Measurements from ENCODE around the gene FAM170B. TPM values are rescaled to one million over a fixed set of nuclear protein-coding genes. Genes with fewer than 3 reads are reported as not detected.

The FAM170B gene
- total RNA-seq, 1 experiment from 2014 or later, result not detected

DNA sequence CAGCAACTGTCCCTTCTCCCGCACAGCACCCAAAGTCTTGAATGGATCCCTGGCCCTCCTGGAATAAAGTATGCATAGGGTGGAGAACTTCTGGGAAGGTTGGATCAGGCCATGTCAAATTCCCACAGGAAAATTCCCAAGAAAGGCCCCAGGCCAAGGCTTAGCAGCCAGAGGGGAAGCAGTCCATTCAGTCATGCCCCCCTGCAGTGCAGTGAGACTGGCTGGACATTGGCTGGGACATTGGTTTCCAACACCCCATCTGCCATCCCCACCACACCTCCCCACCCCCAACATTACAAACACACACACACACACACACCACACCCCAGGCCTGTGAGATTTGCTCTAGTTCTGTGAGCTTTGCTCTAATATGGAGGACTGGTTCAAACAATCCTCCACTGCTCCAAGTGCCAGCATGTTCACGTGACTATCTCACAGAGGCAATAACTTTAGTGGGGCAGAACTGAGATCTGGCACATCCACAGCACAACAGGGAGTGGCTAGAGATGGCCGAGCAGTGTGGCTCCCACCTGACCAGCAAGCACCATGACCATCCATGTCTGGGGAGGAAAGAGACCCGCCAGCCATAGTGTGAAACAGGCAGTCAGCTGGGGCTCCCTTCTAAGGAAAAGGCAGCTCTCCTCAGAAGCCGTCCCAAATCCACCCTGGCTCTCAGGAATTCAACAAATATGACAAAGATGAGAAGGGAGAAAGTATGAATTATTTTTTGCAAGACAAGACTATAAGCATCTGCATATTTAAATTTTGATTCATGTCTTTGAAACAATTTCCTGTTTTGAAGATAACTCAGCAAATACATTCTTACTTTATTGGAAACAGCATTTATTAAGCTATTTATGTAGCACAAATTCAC, 6.7 kb upstream of the FAM170B start:
- TF ChIP-seq CTCF (IDR thresholded peaks at IDR 0.05; ENCODE audit: unreplicated experiment), result no peak
- Mint-ChIP-seq H3K4me1 (ENCODE audit: low read depth, unreplicated experiment) (no peaks in the 10 kb centered on the region), H3K9me3 (ENCODE audit: low read depth, unreplicated experiment) (no peaks in the 10 kb centered on the region), H3K4me3 (ENCODE audit: low read depth, unreplicated experiment) (no peak overlapping the region), H3K27ac (ENCODE audit: unreplicated experiment) (no peak overlapping the region), H3K27me3 (ENCODE audit: unreplicated experiment) (peaks cover 74% of the 10 kb centered on the region), H3K36me3 (ENCODE audit: insufficient read depth, unreplicated experiment) (no peaks in the 10 kb centered on the region)
- intact Hi-C loops (cut with micrococcal nuclease; ENCODE audit: unreplicated experiment), result no loop called here
- CTCF ChIA-PET, result no interaction called here
- BruUV-seq (replicated peaks), result no TSS peak
- no peak for DNase-seq

DNA sequence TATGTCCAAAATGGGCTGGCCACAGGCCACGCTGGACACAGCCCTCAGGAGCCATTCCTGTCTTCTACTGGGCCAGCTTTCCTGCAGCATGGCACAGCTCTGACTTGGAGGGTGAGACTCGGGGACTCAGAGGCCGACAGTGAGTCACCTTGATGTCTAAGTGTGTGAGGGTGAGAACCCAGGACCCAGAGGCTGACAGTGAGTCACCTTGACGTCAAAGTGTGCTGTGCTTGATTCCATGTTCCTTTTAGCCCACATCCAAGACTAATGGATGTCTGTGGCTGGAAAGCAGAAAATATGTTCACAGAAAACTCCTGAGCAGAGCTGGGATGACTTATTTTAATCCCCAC, 6.0 kb upstream of the FAM170B start:
- H3K4me3 Mint-ChIP-seq (ENCODE audit: low read depth, unreplicated experiment), result no peak overlapping the region
- CTCF ChIA-PET, result no interaction called here
- BruUV-seq (replicated peaks), result no TSS peak
- H3K27ac Mint-ChIP-seq (ENCODE audit: unreplicated experiment), result no peak overlapping the region
- H3K4me1 Mint-ChIP-seq (ENCODE audit: low read depth, unreplicated experiment), result no peaks in the 10 kb centered on the region
- H3K27me3 Mint-ChIP-seq (ENCODE audit: unreplicated experiment), result peaks cover 74% of the 10 kb centered on the region
- no peaks in the 10 kb centered on the region for H3K36me3 Mint-ChIP-seq (ENCODE audit: insufficient read depth, unreplicated experiment)
- TF ChIP-seq CTCF (IDR thresholded peaks at IDR 0.05; ENCODE audit: unreplicated experiment), result no peak
- no peak for DNase-seq
- intact Hi-C loops (cut with micrococcal nuclease; ENCODE audit: unreplicated experiment), result no loop called here
- no peaks in the 10 kb centered on the region for H3K9me3 Mint-ChIP-seq (ENCODE audit: low read depth, unreplicated experiment)

GRCh38 chr10:49139028-49139845, 5.4 kb upstream of the FAM170B start:
- no peak for TF ChIP-seq CTCF (IDR thresholded peaks at IDR 0.05; ENCODE audit: unreplicated experiment)
- H3K9me3 Mint-ChIP-seq (ENCODE audit: low read depth, unreplicated experiment), result no peaks in the 10 kb centered on the region
- DNase-seq, result no peak
- H3K36me3 Mint-ChIP-seq (ENCODE audit: insufficient read depth, unreplicated experiment), result no peaks in the 10 kb centered on the region
- intact Hi-C loops (cut with micrococcal nuclease; ENCODE audit: unreplicated experiment), result no loop called here
- H3K27me3 Mint-ChIP-seq (ENCODE audit: unreplicated experiment), result peaks cover 74% of the 10 kb centered on the region
- no peak overlapping the region for H3K4me3 Mint-ChIP-seq (ENCODE audit: low read depth, unreplicated experiment)
- H3K4me1 Mint-ChIP-seq (ENCODE audit: low read depth, unreplicated experiment), result no peaks in the 10 kb centered on the region
- H3K27ac Mint-ChIP-seq (ENCODE audit: unreplicated experiment), result no peak overlapping the region
- no TSS peak for BruUV-seq (replicated peaks)
- CTCF ChIA-PET, result no interaction called here

GRCh38 chr10:49138361-49138891, 4.6 kb upstream of the FAM170B start:
- no TSS peak for BruUV-seq (replicated peaks)
- no peak overlapping the region for H3K27ac Mint-ChIP-seq (ENCODE audit: unreplicated experiment)
- H3K36me3 Mint-ChIP-seq (ENCODE audit: insufficient read depth, unreplicated experiment), result no peaks in the 10 kb centered on the region
- peaks cover 73% of the 10 kb centered on the region for H3K27me3 Mint-ChIP-seq (ENCODE audit: unreplicated experiment)
- H3K9me3 Mint-ChIP-seq (ENCODE audit: low read depth, unreplicated experiment), result no peaks in the 10 kb centered on the region
- H3K4me1 Mint-ChIP-seq (ENCODE audit: low read depth, unreplicated experiment), result no peaks in the 10 kb centered on the region
- DNase-seq, result no peak
- no peak for TF ChIP-seq CTCF (IDR thresholded peaks at IDR 0.05; ENCODE audit: unreplicated experiment)
- CTCF ChIA-PET, result no interaction called here
- no peak overlapping the region for H3K4me3 Mint-ChIP-seq (ENCODE audit: low read depth, unreplicated experiment)
- intact Hi-C loops (cut with micrococcal nuclease; ENCODE audit: unreplicated experiment), result no loop called here

Data from Calu3 (cell line).